ENCODE measurements around the gene ABCA7.

Gene ABCA7

DNA sequence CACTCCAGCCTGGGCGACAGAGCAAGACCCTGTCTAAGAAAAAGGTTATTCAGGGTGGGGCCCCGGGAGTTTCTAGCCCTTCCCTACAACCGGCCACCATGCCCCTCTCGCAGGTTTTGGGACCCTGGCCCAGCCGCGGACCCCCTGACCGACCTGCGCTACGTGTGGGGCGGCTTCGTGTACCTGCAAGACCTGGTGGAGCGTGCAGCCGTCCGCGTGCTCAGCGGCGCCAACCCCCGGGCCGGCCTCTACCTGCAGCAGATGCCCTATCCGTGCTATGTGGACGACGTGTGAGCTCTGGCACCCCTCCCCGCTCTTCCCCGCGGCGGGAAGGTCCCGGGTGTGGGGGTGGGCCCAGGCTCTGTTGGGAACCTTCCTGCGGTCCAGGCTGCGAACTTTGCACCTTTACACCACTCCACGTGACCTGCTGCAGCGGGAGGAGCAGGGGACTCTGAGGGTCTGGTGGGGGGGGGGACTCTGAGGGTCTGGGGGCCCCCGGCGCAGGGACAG, 6.3 kb downstream of the ABCA7 start:
- H3K4me2 ChIP-seq (ENCODE audit: low read length): no peak overlapping the region
- H3K4me1 ChIP-seq (ENCODE audit: control insufficient read depth, low read length): peaks cover 6% of the 10 kb centered on the region
- H3K79me2 ChIP-seq (ENCODE audit: control insufficient read depth, low read length): peaks cover 7% of the 10 kb centered on the region
- H3K9me3 ChIP-seq (ENCODE audit: control insufficient read depth, insufficient read depth, low read length): no peaks in the 10 kb centered on the region
- H3K27me3 ChIP-seq (ENCODE audit: control insufficient read depth, low read length): no peaks in the 10 kb centered on the region
- peaks cover 43% of the 10 kb centered on the region for H3K36me3 ChIP-seq (ENCODE audit: control insufficient read depth, low read length)
- TF ChIP-seq, protein P1, sequence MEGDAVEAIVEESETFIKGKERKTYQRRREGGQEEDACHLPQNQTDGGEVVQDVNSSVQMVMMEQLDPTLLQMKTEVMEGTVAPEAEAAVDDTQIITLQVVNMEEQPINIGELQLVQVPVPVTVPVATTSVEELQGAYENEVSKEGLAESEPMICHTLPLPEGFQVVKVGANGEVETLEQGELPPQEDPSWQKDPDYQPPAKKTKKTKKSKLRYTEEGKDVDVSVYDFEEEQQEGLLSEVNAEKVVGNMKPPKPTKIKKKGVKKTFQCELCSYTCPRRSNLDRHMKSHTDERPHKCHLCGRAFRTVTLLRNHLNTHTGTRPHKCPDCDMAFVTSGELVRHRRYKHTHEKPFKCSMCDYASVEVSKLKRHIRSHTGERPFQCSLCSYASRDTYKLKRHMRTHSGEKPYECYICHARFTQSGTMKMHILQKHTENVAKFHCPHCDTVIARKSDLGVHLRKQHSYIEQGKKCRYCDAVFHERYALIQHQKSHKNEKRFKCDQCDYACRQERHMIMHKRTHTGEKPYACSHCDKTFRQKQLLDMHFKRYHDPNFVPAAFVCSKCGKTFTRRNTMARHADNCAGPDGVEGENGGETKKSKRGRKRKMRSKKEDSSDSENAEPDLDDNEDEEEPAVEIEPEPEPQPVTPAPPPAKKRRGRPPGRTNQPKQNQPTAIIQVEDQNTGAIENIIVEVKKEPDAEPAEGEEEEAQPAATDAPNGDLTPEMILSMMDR (IDR thresholded peaks at IDR 0.05; ENCODE audit: low read depth, low read length, poor library complexity, severe bottlenecking): no peak
- TF ChIP-seq EZH2phosphoT487 (IDR thresholded peaks at IDR 0.05; ENCODE audit: borderline replicate concordance, low read length): no peak
- H3F3A ChIP-seq (ENCODE audit: control insufficient read depth, insufficient read depth): no peaks in the 10 kb centered on the region
- peaks cover 3% of the 10 kb centered on the region; the same call in 1 of the 2 replicates for H4K20me1 ChIP-seq (ENCODE audit: control insufficient read depth, insufficient read depth, low read depth, low read length)
- no peak overlapping the region for H3K4me3 ChIP-seq (ENCODE audit: low read length)
- no peaks in the 10 kb centered on the region for H3K9me2 ChIP-seq (replicated peaks; ENCODE audit: control insufficient read depth, low read length)
- H3K27ac ChIP-seq (ENCODE audit: low read depth, low read length): no peak overlapping the region

DNA sequence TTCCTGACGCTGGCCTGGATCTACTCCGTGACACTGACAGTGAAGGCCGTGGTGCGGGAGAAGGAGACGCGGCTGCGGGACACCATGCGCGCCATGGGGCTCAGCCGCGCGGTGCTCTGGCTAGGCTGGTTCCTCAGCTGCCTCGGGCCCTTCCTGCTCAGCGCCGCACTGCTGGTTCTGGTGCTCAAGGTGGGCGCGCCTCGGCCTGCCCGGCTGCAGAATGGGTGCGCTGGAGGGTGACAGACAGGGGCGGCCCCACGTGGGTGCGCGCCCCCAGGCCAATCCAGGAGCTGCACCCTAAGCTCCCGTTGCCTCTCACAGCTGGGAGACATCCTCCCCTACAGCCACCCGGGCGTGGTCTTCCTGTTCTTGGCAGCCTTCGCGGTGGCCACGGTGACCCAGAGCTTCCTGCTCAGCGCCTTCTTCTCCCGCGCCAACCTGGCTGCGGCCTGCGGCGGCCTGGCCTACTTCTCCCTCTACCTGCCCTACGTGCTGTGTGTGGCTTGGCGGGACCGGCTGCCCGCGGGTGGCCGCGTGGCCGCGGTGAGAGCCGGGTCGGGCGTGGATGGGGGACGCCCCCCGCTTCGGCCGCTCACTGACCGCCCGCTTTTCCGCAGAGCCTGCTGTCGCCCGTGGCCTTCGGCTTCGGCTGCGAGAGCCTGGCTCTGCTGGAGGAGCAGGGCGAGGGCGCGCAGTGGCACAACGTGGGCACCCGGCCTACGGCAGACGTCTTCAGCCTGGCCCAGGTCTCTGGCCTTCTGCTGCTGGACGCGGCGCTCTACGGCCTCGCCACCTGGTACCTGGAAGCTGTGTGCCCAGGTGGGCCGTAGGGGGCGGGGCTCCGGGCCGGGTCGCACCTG, 7.2 kb downstream of the ABCA7 start:
- no peak overlapping the region for H3K27ac ChIP-seq (ENCODE audit: low read depth, low read length)
- H3K27me3 ChIP-seq (ENCODE audit: control insufficient read depth, low read length): no peaks in the 10 kb centered on the region
- H4K20me1 ChIP-seq (ENCODE audit: control insufficient read depth, insufficient read depth, low read depth, low read length): no peaks in the 10 kb centered on the region

DNA sequence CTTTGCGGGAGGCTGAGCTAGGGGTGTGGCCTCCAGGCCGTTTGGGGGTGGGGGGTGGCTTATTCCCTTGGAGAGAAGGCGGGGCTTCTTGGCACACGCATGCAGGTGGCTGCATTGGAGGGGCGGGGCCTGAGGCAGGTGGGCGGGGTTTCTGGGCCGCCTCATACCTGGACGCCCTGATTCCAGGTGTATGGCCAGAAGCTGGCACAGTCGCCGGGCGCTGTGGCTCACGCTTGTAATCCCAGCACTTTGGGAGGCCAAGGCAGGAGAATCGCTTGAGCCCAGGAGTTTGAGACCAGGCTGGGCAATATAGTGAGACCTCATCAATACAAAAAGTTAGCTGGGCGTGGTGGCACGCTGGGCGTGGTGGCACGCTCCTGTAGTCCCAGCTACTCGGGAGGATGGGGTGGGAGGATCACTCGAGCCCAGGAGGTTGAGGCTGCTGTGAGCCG, 7.8 kb downstream of the ABCA7 start:
- Histone ChIP-seq H3K4me3 (ENCODE audit: low read length) (no peak overlapping the region), H4K20me1 (ENCODE audit: control insufficient read depth, insufficient read depth, low read depth, low read length) (no peaks in the 10 kb centered on the region), H3K4me2 (ENCODE audit: low read length) (no peak overlapping the region), H3K9me3 (ENCODE audit: control insufficient read depth, insufficient read depth, low read length) (no peaks in the 10 kb centered on the region), H3K4me1 (ENCODE audit: control insufficient read depth, low read length) (no peaks in the 10 kb centered on the region), H3K36me3 (ENCODE audit: control insufficient read depth, low read length) (peaks cover 34% of the 10 kb centered on the region), H3F3A (ENCODE audit: control insufficient read depth, insufficient read depth) (no peaks in the 10 kb centered on the region), H3K27ac (ENCODE audit: low read depth, low read length) (no peak overlapping the region), H3K27me3 (ENCODE audit: control insufficient read depth, low read length) (no peaks in the 10 kb centered on the region), H3K79me2 (ENCODE audit: control insufficient read depth, low read length) (no peaks in the 10 kb centered on the region), H3K9me2 (replicated peaks; ENCODE audit: control insufficient read depth, low read length) (no peaks in the 10 kb centered on the region)
- TF ChIP-seq, protein P1 (IDR thresholded peaks at IDR 0.05; ENCODE audit: low read depth, low read length, poor library complexity, severe bottlenecking): no peak
- no peak for TF ChIP-seq EZH2phosphoT487 (IDR thresholded peaks at IDR 0.05; ENCODE audit: borderline replicate concordance, low read length)

More for the DNA sequence above, 7.2 kb downstream of the ABCA7 start:
- Histone ChIP-seq H3K4me3 (ENCODE audit: low read length) (no peak overlapping the region), H3K9me3 (ENCODE audit: control insufficient read depth, insufficient read depth, low read length) (no peaks in the 10 kb centered on the region), H3F3A (ENCODE audit: control insufficient read depth, insufficient read depth) (no peaks in the 10 kb centered on the region), H3K9me2 (replicated peaks; ENCODE audit: control insufficient read depth, low read length) (no peaks in the 10 kb centered on the region), H3K79me2 (ENCODE audit: control insufficient read depth, low read length) (0 out of 2 replicates have a peak, but pooled peaks cover 2% of the 10 kb centered on the region), H3K36me3 (ENCODE audit: control insufficient read depth, low read length) (peaks cover 41% of the 10 kb centered on the region), H3K4me2 (ENCODE audit: low read length) (no peak overlapping the region), H3K4me1 (ENCODE audit: control insufficient read depth, low read length) (no peaks in the 10 kb centered on the region)
- no peak for TF ChIP-seq EZH2phosphoT487 (IDR thresholded peaks at IDR 0.05; ENCODE audit: borderline replicate concordance, low read length)
- TF ChIP-seq, protein P1 (IDR thresholded peaks at IDR 0.05; ENCODE audit: low read depth, low read length, poor library complexity, severe bottlenecking): no peak

All from DOHH2 (cell line).